Right lobe of liver (tissue), 6 donors: Measurements from ENCODE around the gene SH3GL2. TPM values are rescaled to one million over a fixed set of nuclear protein-coding genes. Genes with fewer than 3 reads are reported as not detected.

ENCODE experiments used
- ATAC-seq, 4 donors: fragments of 200-7000 bp; cut with Tn5 transposase; one replicate each; pipeline ENCODE4 v1.9.1; 2020; ENCODE audit warnings: mild to moderate bottlenecking in 4 of 4, moderate library complexity in 4 of 4
- DNase-seq, 3 donors: peaks; one replicate each; pipeline ENCODE4 v3.0.0-alpha.2; 2020
- H3K27ac ChIP-seq, 3 donors: fragments of 200-600 bp; one replicate each; pipeline ENCODE4 v1.8.0; 2022
- H3K27me3 ChIP-seq, 2 donors: fragments of 200-600 bp; one replicate each; pipeline ENCODE4 v1.8.0; 2022
- H3K36me3 ChIP-seq, 4 donors: fragments of 200-600 bp; sonication (generic) in 1 of 4; one replicate each; pipeline versions ENCODE4 v1.5.1 to v1.8.0; 2017 to 2022; ENCODE audit warnings: control low read depth in 1 of 4
- H3K4me1 ChIP-seq, 4 donors: fragments of 200-600 bp; sonication (generic) in 1 of 4; one replicate each; pipeline versions ENCODE4 v1.5.1 to v1.8.0; 2017 to 2022; ENCODE audit warnings: control low read depth in 1 of 4
- H3K4me3 ChIP-seq, 3 donors: fragments of 200-600 bp; one replicate each; pipeline ENCODE4 v1.8.0; 2022
- H3K9me3 ChIP-seq, 4 donors: fragments of 200-600 bp; sonication (generic) in 1 of 4; one replicate each; pipeline versions ENCODE4 v1.5.1 to v1.8.0; 2017 to 2022; ENCODE audit warnings: control low read depth in 1 of 4
- CTCF ChIP-seq, 4 donors: fragments of 200-600 bp in 3 of 4; fragments of 450-650 bp in 1 of 4; IDR thresholded peaks; one replicate each; pipeline versions ENCODE4 v1.5.1 to v1.8.0; 2016 to 2022; ENCODE audit warnings: antibody characterized with exemption in 4 of 4, mild to moderate bottlenecking in 2 of 4
- POLR2A ChIP-seq: fragments of 450-650 bp; IDR thresholded peaks from one replicate; pipeline ENCODE4 v1.6.1; 2017; ENCODE audit warnings: antibody characterized with exemption, mild to moderate bottlenecking
- WGBS: methylation state at CpG from one replicate; pipeline ENCODE4 v1.1.6; 2018; ENCODE audit warnings: low coverage, low lambda C conversion rate; ENCODE audit not compliant: insufficient coverage; ENCODE audit errors: missing lambda C conversion rate; 5-methylcytosine and 5-hydroxymethylcytosine counted together
- intact Hi-C, 2 donors: fragments of 100-400 bp; cut with DNase I; formaldehyde crosslinking; loops; one replicate each; pipeline versions ENCODE4 v1.11.2 to v1.14.1; 2022
- long read RNA-seq: library from polyadenylated mRNA; unstranded; transcript quantifications from one replicate; pipeline ENCODE4 v2.0.0, GENCODE V29; 2019
- total RNA-seq, 6 experiments: library from RNA; depleted of rRNA in 2 of 6; stranded (reverse); fragments of >200 nt in 2 of 6; fragmentation: NEBNext Ultra II Directional in 3 of 6; extraction: Animal tissue kit (Norgen Biotek cat#: 25700) in 3 of 6; gene quantifications; one replicate each; pipeline versions ENCODE4 v1.1.0 to v1.2.4, GENCODE V29; 2016 to 2023
- donor health status: DM: no; HTN: yes; CAD: no.
- donor health status: DM: no; HTN: no; CAD: no.
- donor health status: DM: no; HTN: no; CAD: no.
- donor health status: DM: no; HTN: yes; CAD: no.
- donor health status: DM: no; HTN: yes; CAD: no.

The SH3GL2 gene
- under 1 TPM in 2 of 6 experiments, not detected in 4; 0.07 to 0.09 TPM for total RNA-seq
- long read RNA-seq = 0 reads

DNA sequence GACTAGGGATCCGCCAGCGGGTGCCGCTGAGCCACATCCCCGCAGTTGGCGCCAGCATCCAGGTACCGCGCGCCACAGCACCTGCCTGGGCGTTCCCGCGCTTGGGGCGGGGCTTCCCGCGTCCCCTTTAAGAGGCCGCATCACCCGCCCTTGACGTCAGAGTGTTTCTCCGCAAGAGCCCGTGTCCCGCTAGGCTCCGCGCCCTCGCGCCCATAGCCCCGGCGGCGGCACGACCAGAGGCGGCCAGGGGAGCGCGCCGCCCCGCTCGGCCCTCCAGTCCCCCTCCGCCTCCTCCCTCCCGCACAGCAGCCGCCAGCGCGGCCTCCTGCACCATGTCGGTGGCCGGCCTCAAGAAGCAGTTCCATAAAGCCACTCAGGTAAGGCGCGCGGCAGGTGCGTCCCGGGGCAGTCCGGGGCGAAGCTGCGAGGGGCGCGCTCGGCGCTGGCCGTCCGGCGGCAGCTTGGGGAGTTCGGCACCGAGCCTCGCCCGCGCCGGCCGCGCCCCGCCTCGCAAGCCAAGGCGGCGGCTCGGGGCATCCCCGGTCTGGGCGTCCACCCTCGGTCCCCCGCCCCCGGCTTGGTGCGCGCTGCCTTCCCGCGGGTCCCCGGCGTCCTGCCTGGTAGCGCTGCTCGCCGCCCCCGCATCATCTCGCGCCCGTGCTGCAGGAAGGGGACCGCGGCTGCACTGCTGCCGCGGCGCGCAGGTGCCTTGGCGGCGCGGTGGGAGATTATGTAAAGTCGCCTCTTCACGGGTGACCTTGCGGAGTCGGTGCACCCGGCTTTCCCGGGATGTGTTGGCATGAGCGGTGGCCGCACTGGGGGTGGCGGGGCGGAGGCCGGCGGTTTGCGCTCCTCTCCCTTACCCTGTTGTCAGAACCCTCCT, at the start of gene SH3GL2:
TSS of gene SH3GL2 (plus strand) at position 156 of the 883 bp plus-strand sequence.
- intact Hi-C loops = no loop called here
- DNase-seq (peak in 2 of 3 donors; percentile 17 to 51), ATAC-seq (peak; percentile 25 to 59 (median 37))
- Histone ChIP-seq H3K9me3 (no peaks in the 10 kb centered on the region), H3K4me1 (peaks cover 0 to 12% (median 0%) of the 10 kb centered on the region in 4 donors), H3K4me3 (peak within 1 kb of the TSS; percentile 12 to 50 (median 25)), H3K27me3 (peaks cover 7 to 11% of the 10 kb centered on the region in 2 donors), H3K27ac (no peak within 1 kb of the TSS), H3K36me3 (no peaks in the 10 kb centered on the region)
- 7% methylated on average over 5 of the region's 109 CpGs for WGBS
- TF ChIP-seq POLR2A = no peak
- no peak for TF ChIP-seq CTCF (IDR thresholded peaks at IDR 0.05)

- no peaks in the 10 kb centered on the region for H3K27me3 ChIP-seq
- TF ChIP-seq CTCF (IDR thresholded peaks at IDR 0.05) = peak; percentile 64 to 71 (median 70)
- TF ChIP-seq POLR2A = no peak
- no peak for DNase-seq
- no peak overlapping the region for H3K4me3 ChIP-seq
- H3K9me3 ChIP-seq = no peaks in the 10 kb centered on the region
- WGBS = 40% methylated on average over 10 of the region's 10 CpGs
- H3K36me3 ChIP-seq = no peaks in the 10 kb centered on the region
- H3K4me1 ChIP-seq = no peaks in the 10 kb centered on the region
- intact Hi-C loops = loop anchor here in 1 of 2 donors (10.0 kb wide), 1 partner anchor 273 kb away; no protein-coding TSS in a partner anchor
- no peak overlapping the region for H3K27ac ChIP-seq
- ATAC-seq = peak; percentile 64 to 78 (median 73)
Observed at GRCh38 chr9:17531642-17532254, 47.1 kb upstream of the SH3GL2 start.

DNA sequence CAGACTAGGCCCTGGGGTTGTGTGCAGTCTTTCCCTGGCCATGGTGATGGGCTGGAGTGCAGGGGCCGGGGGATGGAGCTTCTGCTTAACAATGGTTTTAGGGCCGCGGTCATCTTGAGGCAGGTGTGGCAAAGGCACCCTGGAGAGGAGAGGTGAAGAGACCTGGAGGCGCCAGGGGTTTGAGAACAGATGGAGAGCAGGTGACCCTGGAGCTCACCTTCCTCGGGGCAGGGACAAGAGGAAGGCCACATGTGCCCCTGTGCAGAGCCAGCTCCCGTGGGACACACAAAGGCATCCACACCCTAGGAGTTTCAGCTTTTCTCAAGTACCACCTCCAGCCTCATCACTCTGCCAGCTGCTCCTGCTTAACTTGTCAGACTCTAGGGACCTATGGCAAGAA, 46.4 kb upstream of the SH3GL2 start:
- no peak for ATAC-seq
- WGBS = 33% methylated on average over 1 of the region's 6 CpGs
- intact Hi-C loops = loop anchor here in 1 of 2 donors (10.0 kb wide), 1 partner anchor 272 kb away; no protein-coding TSS in a partner anchor

DNA sequence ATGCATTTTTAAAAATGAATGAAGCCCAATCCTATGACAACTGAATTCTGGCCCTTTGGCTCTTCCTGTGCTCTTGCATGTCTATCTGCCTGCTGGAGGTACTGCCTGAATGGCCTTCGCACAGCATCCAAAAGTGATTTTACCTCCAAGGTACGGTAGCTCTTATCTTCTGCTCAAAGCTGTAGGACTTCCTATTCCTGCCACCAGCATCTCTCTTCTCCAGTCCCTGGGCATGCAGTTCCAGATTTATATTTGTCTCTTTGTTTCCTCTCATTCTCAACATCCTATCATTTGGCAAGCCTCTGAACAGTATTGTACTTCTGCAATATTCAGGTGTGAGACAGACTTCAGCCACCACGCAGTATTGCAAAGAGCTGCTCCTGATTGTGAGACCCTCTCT, 43.7 kb upstream of the SH3GL2 start:
- Histone ChIP-seq H3K4me1 (no peaks in the 10 kb centered on the region), H3K4me3 (no peak overlapping the region), H3K27me3 (no peaks in the 10 kb centered on the region), H3K27ac (no peak overlapping the region), H3K9me3 (no peaks in the 10 kb centered on the region), H3K36me3 (no peaks in the 10 kb centered on the region)
- DNase-seq = no peak
- no peak for TF ChIP-seq CTCF (IDR thresholded peaks at IDR 0.05)
- no peak for TF ChIP-seq POLR2A
- intact Hi-C loops = loop anchor here in 1 of 2 donors (10.0 kb wide), 1 partner anchor 270 kb away; no protein-coding TSS in a partner anchor
- ATAC-seq = no peak
- 91% methylated on average over 1 of the region's 3 CpGs for WGBS

More for the DNA sequence above, 46.4 kb upstream of the SH3GL2 start:
- Histone ChIP-seq H3K36me3 (no peaks in the 10 kb centered on the region), H3K27me3 (no peaks in the 10 kb centered on the region), H3K4me1 (no peaks in the 10 kb centered on the region), H3K27ac (no peak overlapping the region), H3K9me3 (no peaks in the 10 kb centered on the region), H3K4me3 (no peak overlapping the region)
- no peak for DNase-seq
- TF ChIP-seq CTCF (IDR thresholded peaks at IDR 0.05) (no peak), POLR2A (no peak)
